T-cell (primary cell): ENCODE measurements around the gene MAN1C1. TPM values are rescaled to one million over a fixed set of nuclear protein-coding genes. Genes with fewer than 3 reads are reported as not detected.

Experiments used
- ATAC-seq, 4 experiments: fragments of 200-7000 bp in 3 of 4; fragments of 150-1000 bp in 1 of 4; cut with Tn5 transposase; replicated peaks in 1 of 4; 1 replicate in 3 of 4; 2 replicates in 1 of 4; pipeline ENCODE4 v1.10.0; 2021; ENCODE audit warnings: moderate library complexity in 3 of 4, mild to moderate bottlenecking in 2 of 4, moderate number of reproducible peaks in 1 of 4
- CTCF ChIA-PET, 2 donors: fragments of 300-600 bp; sonication (Branson Sonifier 250); formaldehyde crosslinking; loops; one replicate each; lab custom pipeline; 2022; ENCODE audit warnings: antibody characterized with exemption in 2 of 2; lab: Charles Lee
- POLR2A ChIA-PET, 2 donors: fragments of 300-600 bp; sonication (Branson Sonifier 250); formaldehyde crosslinking; loops; one replicate each; lab custom pipeline; 2022; ENCODE audit warnings: antibody characterized with exemption in 2 of 2; lab: Charles Lee
- DNase-seq, 35 experiments: peaks; one replicate each; pipeline versions ENCODE4 v3.0.0 to v3.0.0-alpha.2; 2013 to 2023
- H3K27ac ChIP-seq: one replicate; pipeline ENCODE4 v1.5.1; 2013; ENCODE audit warnings: low read length
- H3K27me3 ChIP-seq, 2 experiments: replicated peaks in 1 of 2; 1 replicate in 1 of 2; 2 replicates in 1 of 2; pipeline versions ENCODE4 v1.6.1 to v1.7.0; 2013; ENCODE audit warnings: low read length in 1 of 2, mixed read lengths in 1 of 2; ENCODE audit not compliant: control insufficient read depth in 2 of 2, insufficient read depth in 2 of 2; ENCODE audit errors: extremely low read depth in 1 of 2
- H3K36me3 ChIP-seq, 2 donors: 1 replicate in 1 of 2; 2 replicates in 1 of 2; pipeline versions ENCODE4 v1.6.1 to v1.7.0; 2013; ENCODE audit warnings: low read length in 1 of 2; ENCODE audit not compliant: control insufficient read depth in 2 of 2, insufficient read depth in 1 of 2; ENCODE audit errors: extremely low read depth in 1 of 2
- H3K4me1 ChIP-seq, 2 experiments: 1 replicate in 1 of 2; 2 replicates in 1 of 2; pipeline versions ENCODE4 v1.6.1 to v1.7.0; 2013; ENCODE audit warnings: low read length in 2 of 2, mixed read lengths in 1 of 2; ENCODE audit not compliant: insufficient read depth in 2 of 2, control insufficient read depth in 1 of 2; ENCODE audit errors: extremely low read depth in 1 of 2
- H3K4me3 ChIP-seq, 2 donors: 1 replicate in 1 of 2; 2 replicates in 1 of 2; pipeline versions ENCODE4 v1.5.1 to v1.7.0; 2013; ENCODE audit warnings: mild to moderate bottlenecking in 2 of 2, low read length in 1 of 2, moderate library complexity in 1 of 2; ENCODE audit not compliant: control insufficient read depth in 1 of 2; ENCODE audit errors: extremely low read depth in 1 of 2
- H3K9me3 ChIP-seq: 2 replicates; pipeline ENCODE4 v1.7.0; 2013
- H3K27ac Mint-ChIP-seq, 2 donors: one replicate each; pipeline ENCODE4 v1.8.0; 2020 to 2021; ENCODE audit warnings: mild to moderate bottlenecking in 2 of 2, mixed read lengths in 2 of 2
- H3K27me3 Mint-ChIP-seq, 2 donors: one replicate each; pipeline ENCODE4 v1.8.0; 2021 to 2022; ENCODE audit warnings: mixed read lengths in 2 of 2
- H3K36me3 Mint-ChIP-seq: one replicate; pipeline ENCODE4 v1.8.0; 2021; ENCODE audit warnings: mixed read lengths
- H3K4me1 Mint-ChIP-seq, 3 donors: one replicate each; pipeline ENCODE4 v1.8.0; 2020 to 2022; ENCODE audit warnings: mixed read lengths in 3 of 3, mild to moderate bottlenecking in 1 of 3
- H3K4me3 Mint-ChIP-seq, 3 donors: one replicate each; pipeline ENCODE4 v1.8.0; 2020 to 2022; ENCODE audit warnings: mild to moderate bottlenecking in 3 of 3, mixed read lengths in 3 of 3, moderate library complexity in 3 of 3
- H3K9me3 Mint-ChIP-seq, 3 donors: one replicate each; pipeline ENCODE4 v1.8.0; 2020 to 2022; ENCODE audit warnings: mixed read lengths in 3 of 3
- WGBS: methylation state at CpG from one replicate; pipeline ENCODE4 v1.1.5; 2013; ENCODE audit warnings: missing lambda C conversion rate; ENCODE audit not compliant: insufficient coverage; 5-methylcytosine and 5-hydroxymethylcytosine counted together
- total RNA-seq, 35 experiments: library from RNA in 6 of 35; stranded (reverse) in 6 of 35; fragments of 120-200 nt in 1 of 35; gene quantifications; one replicate each; pipeline versions ENCODE4 v1.2.1 to v1.2.4 and lab custom pipeline; 2013 to 2026

MAN1C1 gene
- total RNA-seq, 5 donors from 2014 or later (not counting 1 experiment from before 2014, with no cell fraction given) = 57.5 to 90.5 (median 65.5) TPM

DNA sequence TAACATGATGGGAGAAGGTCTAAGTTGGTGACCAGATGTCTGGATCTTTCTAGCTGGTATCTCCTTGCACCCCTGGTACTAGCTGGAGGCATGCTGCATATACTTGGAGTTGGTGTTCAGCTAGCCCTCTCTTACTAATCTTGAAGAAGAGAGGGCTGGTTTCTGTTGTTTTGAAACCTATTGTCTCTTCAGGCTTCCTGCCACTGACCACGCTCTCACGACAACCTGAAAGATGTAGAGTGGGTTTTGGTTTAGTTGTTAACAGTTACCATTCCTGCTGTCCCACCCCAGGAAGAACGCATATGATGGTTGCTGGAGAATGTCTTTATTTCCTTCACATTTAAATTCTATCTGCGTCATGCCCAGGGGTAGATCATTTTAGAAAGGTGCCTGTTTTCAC, 3.6 kb downstream of the MAN1C1 start:
- no peaks in the 10 kb centered on the region for H3K36me3 ChIP-seq
- peaks cover 0 to 2% of the 10 kb centered on the region in 2 experiments for H3K27me3 ChIP-seq
- ChIA-PET CTCF (interaction anchor here in 1 of 2 donors (0.7 to 2.8 kb wide), 4 partner anchors 12 to 22 kb away, joined by 3 to 15 read pairs (median 10); no protein-coding TSS in a partner anchor), POLR2A (no interaction called here)
- no CpG with 5 or more reads among the region's 4 CpGs for WGBS
- Mint-ChIP-seq H3K4me1 (peaks cover 76 to 80% (median 76%) of the 10 kb centered on the region in 3 donors), H3K27ac (peak overlapping the region; percentile 95 to 97), H3K27me3 (peaks cover 0 to 2% of the 10 kb centered on the region in 2 donors), H3K36me3 (no peaks in the 10 kb centered on the region), H3K4me3 (peak overlapping the region; percentile 92 to 93 (median 92)), H3K9me3 (no peaks in the 10 kb centered on the region)
- H3K4me3 ChIP-seq = peak overlapping the region; percentile 51 to 70
- H3K4me1 ChIP-seq = peaks cover 35 to 74% of the 10 kb centered on the region in 2 experiments
- H3K27ac ChIP-seq = peak overlapping the region; percentile 46
- ATAC-seq (no peak), DNase-seq (peak in 2 of 35 experiments; percentile 31 to 38)
- no peaks in the 10 kb centered on the region for H3K9me3 ChIP-seq

DNA sequence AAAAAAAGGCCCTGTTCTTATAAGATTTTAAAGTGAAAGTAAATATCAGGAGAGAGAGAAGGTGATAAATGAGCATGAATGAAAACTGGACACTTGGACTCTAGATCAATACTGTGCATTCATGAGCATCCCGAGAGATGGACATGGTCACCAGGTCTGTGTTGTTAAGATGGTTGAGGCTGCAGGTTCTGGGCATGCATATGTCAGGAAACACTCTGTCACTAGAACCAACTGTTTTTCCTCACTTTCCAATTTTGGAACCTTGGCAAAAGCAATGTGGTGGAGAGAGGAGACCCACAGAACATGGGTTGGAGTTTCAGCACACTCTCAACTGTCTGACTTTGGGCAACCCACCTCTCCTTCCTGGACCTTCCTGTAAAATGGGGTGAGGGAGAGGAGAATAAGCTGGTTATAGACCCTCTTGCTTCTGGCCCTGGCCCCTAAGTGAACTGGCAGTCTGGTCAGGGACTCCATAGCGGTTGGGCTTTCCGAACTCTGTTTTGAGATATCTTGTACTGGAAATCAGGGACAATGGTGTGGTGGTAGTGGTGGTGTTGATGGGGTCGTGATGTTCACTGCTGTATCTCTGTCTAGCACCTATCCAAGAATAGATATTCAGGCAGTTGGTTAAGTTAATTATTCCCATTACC, 4.2 kb downstream of the MAN1C1 start:
- WGBS = no CpG with 5 or more reads among the region's 4 CpGs
- Mint-ChIP-seq H3K9me3 (no peaks in the 10 kb centered on the region), H3K36me3 (peaks cover 1% of the 10 kb centered on the region), H3K27me3 (peaks cover 0 to 2% of the 10 kb centered on the region in 2 donors), H3K4me3 (peak overlapping the region; percentile 92 to 93 (median 92)), H3K27ac (peak overlapping the region; percentile 95 to 97), H3K4me1 (peaks cover 74 to 80% (median 75%) of the 10 kb centered on the region in 3 donors)
- Histone ChIP-seq H3K36me3 (peaks cover 0 to 3% of the 10 kb centered on the region in 2 donors), H3K9me3 (no peaks in the 10 kb centered on the region), H3K4me3 (peak overlapping the region; percentile 51 to 70), H3K27me3 (peaks cover 0 to 2% of the 10 kb centered on the region in 2 experiments), H3K27ac (peak overlapping the region; percentile 46), H3K4me1 (peaks cover 35 to 68% of the 10 kb centered on the region in 2 experiments)
- ATAC-seq (no peak), DNase-seq (no peak)
- ChIA-PET CTCF (interaction anchor here in 1 of 2 donors (0.5 to 2.8 kb wide), 4 partner anchors 11 to 45 kb away, joined by 3 to 11 read pairs (median 6); no protein-coding TSS in a partner anchor), POLR2A (interaction anchor here in 1 of 2 donors (0.8 to 1.0 kb wide), 2 partner anchors 11 to 12 kb away, joined by 3 to 4 read pairs; no protein-coding TSS in a partner anchor)

DNA sequence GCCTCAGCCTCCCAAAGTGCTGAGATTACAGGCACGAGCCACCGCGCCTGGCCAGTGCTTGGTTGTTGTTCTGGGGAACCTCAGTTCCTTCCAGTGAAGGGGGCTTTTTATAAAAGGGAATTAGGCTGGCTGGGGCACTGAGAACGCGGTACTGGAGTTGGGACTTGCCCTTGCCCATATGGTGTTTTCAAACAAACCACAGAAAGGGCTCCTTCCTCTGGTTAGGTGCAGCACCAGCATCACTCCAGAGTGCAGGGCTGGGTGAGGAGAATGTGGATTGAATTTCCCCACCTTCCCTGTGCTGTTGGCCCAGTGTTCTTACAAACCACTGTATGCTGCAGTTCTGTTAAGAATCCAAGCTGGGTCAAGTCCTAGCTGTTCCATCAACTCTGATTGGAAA, 5.3 kb downstream of the MAN1C1 start:
- ChIA-PET CTCF (interaction anchor here in 1 of 2 donors (0.8 to 1.3 kb wide), 3 partner anchors 10 to 21 kb away, joined by 3 read pairs; no protein-coding TSS in a partner anchor), POLR2A (no interaction called here)
- Mint-ChIP-seq H3K9me3 (no peaks in the 10 kb centered on the region), H3K4me1 (peaks cover 79 to 88% (median 85%) of the 10 kb centered on the region in 3 donors), H3K36me3 (peaks cover 10% of the 10 kb centered on the region), H3K4me3 (peak overlapping the region; percentile 92 to 93 (median 92)), H3K27me3 (peaks cover 0 to 2% of the 10 kb centered on the region in 2 donors), H3K27ac (peak overlapping the region; percentile 95 to 97)
- H3K27ac ChIP-seq = peak overlapping the region; percentile 16
- H3K4me1 ChIP-seq = peaks cover 37 to 63% of the 10 kb centered on the region in 2 experiments
- peak overlapping the region; percentile 8 to 40 for H3K4me3 ChIP-seq
- ATAC-seq (peak in 2 of 4 experiments; percentile 15 to 42), DNase-seq (peak in 2 of 35 experiments; percentile 30 to 56)
- H3K9me3 ChIP-seq = no peaks in the 10 kb centered on the region
- H3K36me3 ChIP-seq = peaks cover 0 to 3% of the 10 kb centered on the region in 2 donors
- 70% methylated on average over 2 of the region's 5 CpGs for WGBS
- H3K27me3 ChIP-seq = peaks cover 0 to 2% of the 10 kb centered on the region in 2 experiments

DNA sequence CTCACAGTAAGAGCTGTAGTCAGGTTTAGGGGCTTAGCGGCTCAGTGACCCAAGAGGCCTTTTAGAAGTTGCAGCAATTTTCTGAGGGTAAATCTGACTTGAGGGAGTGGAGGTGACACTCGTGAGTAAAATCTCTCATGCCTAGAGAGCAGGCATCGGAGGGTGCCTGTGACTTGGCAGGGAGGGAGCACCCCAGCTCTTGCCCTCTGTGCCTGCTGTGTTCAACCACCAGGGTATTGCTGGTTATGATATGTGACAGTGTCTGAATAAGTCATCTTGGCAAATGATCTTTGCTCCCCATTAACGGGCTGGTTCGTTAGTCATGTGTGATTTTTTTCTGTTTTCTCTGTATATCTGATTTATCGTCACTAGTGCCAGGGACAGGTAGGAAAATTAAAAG, 5.9 kb downstream of the MAN1C1 start:
- H3K27me3 ChIP-seq = peaks cover 0 to 2% of the 10 kb centered on the region in 2 experiments
- H3K4me3 Mint-ChIP-seq = peak overlapping the region; percentile 92 to 93 (median 92)
- ATAC-seq = peak; percentile 60 to 76 (median 66)
- peak overlapping the region; percentile 95 to 97 for H3K27ac Mint-ChIP-seq
- peaks cover 37 to 62% of the 10 kb centered on the region in 2 experiments for H3K4me1 ChIP-seq
- DNase-seq = peak in 25 of 35 experiments; percentile 35 to 69 (median 51)
- H3K9me3 Mint-ChIP-seq = no peaks in the 10 kb centered on the region
- CTCF ChIA-PET = interaction anchor here (0.7 to 1.3 kb wide), 6 partner anchors 9 to 586 kb away, joined by 3 to 4 read pairs (median 3); no protein-coding TSS in a partner anchor
- H3K27me3 Mint-ChIP-seq = peaks cover 0 to 2% of the 10 kb centered on the region in 2 donors
- H3K36me3 Mint-ChIP-seq = peaks cover 10% of the 10 kb centered on the region
- H3K4me3 ChIP-seq = peak overlapping the region; percentile 8 to 40
- POLR2A ChIA-PET = interaction anchor here in 1 of 2 donors (0.6 kb wide), 1 partner anchor 15 kb away, joined by 3 read pairs; no protein-coding TSS in a partner anchor
- WGBS = 74% methylated on average over 6 of the region's 6 CpGs
- peak overlapping the region; percentile 16 for H3K27ac ChIP-seq
- H3K9me3 ChIP-seq = no peaks in the 10 kb centered on the region
- H3K36me3 ChIP-seq = peaks cover 0 to 3% of the 10 kb centered on the region in 2 donors
- peaks cover 86 to 95% (median 92%) of the 10 kb centered on the region in 3 donors for H3K4me1 Mint-ChIP-seq

DNA sequence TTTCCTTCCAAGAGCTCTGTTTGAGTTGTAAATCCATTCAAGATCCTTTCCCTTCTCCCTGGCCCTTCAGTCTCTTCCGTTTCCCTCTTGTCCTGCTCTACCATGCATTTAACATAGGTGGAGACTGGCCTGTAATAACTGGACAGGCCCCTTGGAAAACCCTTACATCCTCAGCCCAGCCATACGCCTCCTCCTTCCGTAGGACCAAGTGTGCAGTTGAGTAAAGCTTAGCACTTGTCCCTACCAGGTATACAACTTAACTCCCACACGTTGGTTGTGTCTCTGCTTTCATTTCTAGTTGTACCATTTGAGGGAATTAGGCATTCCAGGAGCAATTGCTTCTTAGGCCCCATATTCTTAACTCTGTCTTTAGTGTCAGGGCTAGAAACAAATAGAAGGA, 6.4 kb downstream of the MAN1C1 start:
- ChIA-PET CTCF (interaction anchor here (0.6 to 1.3 kb wide), 9 partner anchors 9 to 586 kb away, joined by 3 to 4 read pairs (median 3); no protein-coding TSS in a partner anchor), POLR2A (interaction anchor here in 1 of 2 donors (0.6 to 0.7 kb wide), 2 partner anchors 14 to 855 kb away, joined by 3 to 12 read pairs; no protein-coding TSS in a partner anchor)
- no peak for ATAC-seq
- H3K9me3 Mint-ChIP-seq = no peaks in the 10 kb centered on the region
- Histone ChIP-seq H3K4me3 (peak overlapping the region in 1 of 2 donors; percentile 40), H3K9me3 (no peaks in the 10 kb centered on the region), H3K4me1 (peaks cover 40 to 61% of the 10 kb centered on the region in 2 experiments), H3K27me3 (peaks cover 0 to 2% of the 10 kb centered on the region in 2 experiments), H3K36me3 (peaks cover 0 to 3% of the 10 kb centered on the region in 2 donors), H3K27ac (no peak overlapping the region)
- no peak for DNase-seq
- H3K27me3 Mint-ChIP-seq = peaks cover 0 to 2% of the 10 kb centered on the region in 2 donors
- peak overlapping the region; percentile 92 to 93 (median 92) for H3K4me3 Mint-ChIP-seq
- no CpG with 5 or more reads among the region's 4 CpGs for WGBS
- H3K27ac Mint-ChIP-seq = peak overlapping the region; percentile 95 to 97
- peaks cover 10% of the 10 kb centered on the region for H3K36me3 Mint-ChIP-seq
- peaks cover 89 to 98% (median 92%) of the 10 kb centered on the region in 3 donors for H3K4me1 Mint-ChIP-seq
